ENCODE measurements around the gene AMZ1. TPM values are rescaled to one million over a fixed set of nuclear protein-coding genes. Genes with fewer than 3 reads are reported as not detected.

The AMZ1 gene
- total RNA-seq, 1 donor from 2014 or later, result not detected

DNA sequence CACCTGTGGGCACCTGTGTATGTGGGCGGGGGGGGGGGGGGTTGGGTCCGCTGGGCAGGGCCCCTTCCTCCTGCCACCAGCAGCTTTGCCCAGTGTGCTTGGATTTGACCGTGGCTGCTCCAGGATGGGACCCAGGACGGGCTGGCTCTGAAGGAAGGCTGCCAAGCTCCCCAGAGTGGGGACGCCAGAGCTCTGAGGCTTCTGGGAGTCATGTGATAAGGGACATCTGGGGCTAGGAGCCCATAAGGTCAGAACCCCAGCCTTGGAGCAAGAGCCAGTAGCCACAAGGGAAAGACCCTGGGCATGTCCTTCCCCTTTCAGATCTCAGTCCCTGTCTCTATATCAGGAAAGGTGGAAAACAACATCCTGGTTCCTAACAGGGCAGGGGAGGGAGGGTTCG is 21.8 kb upstream of the AMZ1 start:
- Mint-ChIP-seq H3K27me3 (ENCODE audit: insufficient read depth, low read depth) (peaks cover 27% of the 10 kb centered on the region), H3K36me3 (peaks cover 2% of the 10 kb centered on the region), H3K4me1 (no peaks in the 10 kb centered on the region), H3K27ac (no peak overlapping the region), H3K4me3 (no peak overlapping the region), H3K9me3 (no peaks in the 10 kb centered on the region)
- H4K20me1 ChIP-seq (ENCODE audit: low read depth), result no peaks in the 10 kb centered on the region
- H3K9me3 ChIP-seq (ENCODE audit: low read depth), result no peaks in the 10 kb centered on the region
- H3K4me3 ChIP-seq, result no peak overlapping the region
- H3K27me3 ChIP-seq, result peaks cover 7% of the 10 kb centered on the region
- H3K9ac ChIP-seq, result no peak overlapping the region
- H3K79me2 ChIP-seq (ENCODE audit: low read depth), result no peaks in the 10 kb centered on the region
- H3K36me3 ChIP-seq, result no peaks in the 10 kb centered on the region
- no peak overlapping the region for H3K4me2 ChIP-seq
- TF ChIP-seq, protein P1, sequence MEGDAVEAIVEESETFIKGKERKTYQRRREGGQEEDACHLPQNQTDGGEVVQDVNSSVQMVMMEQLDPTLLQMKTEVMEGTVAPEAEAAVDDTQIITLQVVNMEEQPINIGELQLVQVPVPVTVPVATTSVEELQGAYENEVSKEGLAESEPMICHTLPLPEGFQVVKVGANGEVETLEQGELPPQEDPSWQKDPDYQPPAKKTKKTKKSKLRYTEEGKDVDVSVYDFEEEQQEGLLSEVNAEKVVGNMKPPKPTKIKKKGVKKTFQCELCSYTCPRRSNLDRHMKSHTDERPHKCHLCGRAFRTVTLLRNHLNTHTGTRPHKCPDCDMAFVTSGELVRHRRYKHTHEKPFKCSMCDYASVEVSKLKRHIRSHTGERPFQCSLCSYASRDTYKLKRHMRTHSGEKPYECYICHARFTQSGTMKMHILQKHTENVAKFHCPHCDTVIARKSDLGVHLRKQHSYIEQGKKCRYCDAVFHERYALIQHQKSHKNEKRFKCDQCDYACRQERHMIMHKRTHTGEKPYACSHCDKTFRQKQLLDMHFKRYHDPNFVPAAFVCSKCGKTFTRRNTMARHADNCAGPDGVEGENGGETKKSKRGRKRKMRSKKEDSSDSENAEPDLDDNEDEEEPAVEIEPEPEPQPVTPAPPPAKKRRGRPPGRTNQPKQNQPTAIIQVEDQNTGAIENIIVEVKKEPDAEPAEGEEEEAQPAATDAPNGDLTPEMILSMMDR (IDR thresholded peaks at IDR 0.05), result no peak
- TF ChIP-seq EZH2phosphoT487 (IDR thresholded peaks at IDR 0.05) (no peak), EZH2 (IDR thresholded peaks at IDR 0.05) (no peak)
- H2AFZ ChIP-seq (replicated peaks), result no peak overlapping the region
- no peak overlapping the region for H3K27ac ChIP-seq
- no peak for DNase-seq (ENCODE audit: low spot score)
- no peaks in the 10 kb centered on the region for H3F3A ChIP-seq (ENCODE audit: low read depth)
- H3K4me1 ChIP-seq, result no peaks in the 10 kb centered on the region

GRCh38 chr7:2666588-2667250 is 21.3 kb upstream of the AMZ1 start:
- Histone ChIP-seq H3K9me3 (ENCODE audit: low read depth) (no peaks in the 10 kb centered on the region), H3K36me3 (no peaks in the 10 kb centered on the region), H3K4me3 (no peak overlapping the region), H3K27ac (no peak overlapping the region), H3K9ac (no peak overlapping the region), H4K20me1 (ENCODE audit: low read depth) (no peaks in the 10 kb centered on the region), H3K4me2 (no peak overlapping the region), H3K27me3 (peaks cover 7% of the 10 kb centered on the region), H2AFZ (replicated peaks) (no peak overlapping the region), H3K4me1 (no peaks in the 10 kb centered on the region), H3K79me2 (ENCODE audit: low read depth) (no peaks in the 10 kb centered on the region), H3F3A (ENCODE audit: low read depth) (no peaks in the 10 kb centered on the region)
- peaks cover 2% of the 10 kb centered on the region for H3K36me3 Mint-ChIP-seq
- H3K9me3 Mint-ChIP-seq, result no peaks in the 10 kb centered on the region
- peaks cover 27% of the 10 kb centered on the region for H3K27me3 Mint-ChIP-seq (ENCODE audit: insufficient read depth, low read depth)
- H3K4me3 Mint-ChIP-seq, result peak overlapping the region; percentile 25
- no peak overlapping the region for H3K27ac Mint-ChIP-seq
- no peak for DNase-seq (ENCODE audit: low spot score)
- TF ChIP-seq, protein P1 (IDR thresholded peaks at IDR 0.05), result no peak
- no peak for TF ChIP-seq EZH2phosphoT487 (IDR thresholded peaks at IDR 0.05)
- no peak for TF ChIP-seq EZH2 (IDR thresholded peaks at IDR 0.05)
- H3K4me1 Mint-ChIP-seq, result no peaks in the 10 kb centered on the region

DNA sequence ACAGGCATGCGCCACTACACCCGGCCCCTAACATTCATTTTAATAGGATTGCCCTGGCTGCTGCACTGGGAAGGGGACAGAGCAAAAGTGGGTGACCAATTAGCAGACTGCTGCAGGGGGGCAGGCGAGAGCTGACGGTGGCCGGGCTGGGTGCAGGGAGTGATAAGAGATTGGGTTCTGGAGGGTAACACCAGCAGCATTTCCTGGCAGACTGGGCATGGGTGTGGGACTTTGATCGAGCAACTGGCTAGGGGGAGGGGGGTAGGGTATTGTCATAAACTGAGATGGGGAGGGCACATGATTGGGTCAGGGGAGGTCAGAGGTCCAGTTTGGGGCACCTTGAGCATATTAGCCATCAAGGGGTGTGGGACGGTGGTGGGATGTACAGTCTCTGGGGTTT is 20.2 kb upstream of the AMZ1 start:
- Histone ChIP-seq H3K4me3 (no peak overlapping the region), H3K36me3 (no peaks in the 10 kb centered on the region), H3F3A (ENCODE audit: low read depth) (no peaks in the 10 kb centered on the region), H3K4me1 (no peaks in the 10 kb centered on the region), H3K79me2 (ENCODE audit: low read depth) (no peaks in the 10 kb centered on the region), H3K9me3 (ENCODE audit: low read depth) (no peaks in the 10 kb centered on the region), H3K27ac (no peak overlapping the region), H3K9ac (no peak overlapping the region), H2AFZ (replicated peaks) (no peak overlapping the region), H3K27me3 (peaks cover 7% of the 10 kb centered on the region), H3K4me2 (no peak overlapping the region), H4K20me1 (ENCODE audit: low read depth) (no peaks in the 10 kb centered on the region)
- DNase-seq (ENCODE audit: low spot score), result no peak
- Mint-ChIP-seq H3K4me3 (no peak overlapping the region), H3K27me3 (ENCODE audit: insufficient read depth, low read depth) (peaks cover 27% of the 10 kb centered on the region), H3K36me3 (peaks cover 2% of the 10 kb centered on the region), H3K9me3 (no peaks in the 10 kb centered on the region), H3K27ac (no peak overlapping the region), H3K4me1 (no peaks in the 10 kb centered on the region)
- TF ChIP-seq EZH2phosphoT487 (IDR thresholded peaks at IDR 0.05) (no peak), EZH2 (IDR thresholded peaks at IDR 0.05) (no peak)
- TF ChIP-seq, protein P1 (IDR thresholded peaks at IDR 0.05), result no peak

Measured in neural progenitor cell (in vitro differentiated cells).